HepG2 (cell line): ENCODE data around the gene MDP1. TPM values are rescaled to one million over a fixed set of nuclear protein-coding genes. Genes with fewer than 3 reads are reported as not detected.

Experiments used
- FOSL1 ChIP-seq: sonication (generic); formaldehyde crosslinking; IDR thresholded peaks from 2 replicates; pipeline ENCODE4 v1.9.0; 2021; ENCODE audit warnings: missing genetic modification reagents, borderline replicate concordance
- GPBP1L1 ChIP-seq: sonication (generic); formaldehyde crosslinking; IDR thresholded peaks from 2 replicates; pipeline ENCODE4 v1.5.0; 2020; ENCODE audit warnings: mild to moderate bottlenecking, missing genetic modification reagents
- MAFG ChIP-seq: sonication (generic); formaldehyde crosslinking; IDR thresholded peaks from 2 replicates; pipeline ENCODE4 v1.5.1; 2020; ENCODE audit warnings: mild to moderate bottlenecking, missing genetic modification reagents
- RNF219 ChIP-seq: sonication (generic); formaldehyde crosslinking; IDR thresholded peaks from 2 replicates; pipeline ENCODE4 v1.5.0; 2020; ENCODE audit warnings: mild to moderate bottlenecking, missing genetic modification reagents
- TCF12 ChIP-seq, 2 experiments: fragments of 450-650 bp in 1 of 2; sonication (generic) in 1 of 2; formaldehyde crosslinking in 1 of 2; IDR thresholded peaks; 2 replicates each; pipeline versions ENCODE4 v1.6.1 to v1.8.0; 2017 to 2022; ENCODE audit warnings: antibody characterized with exemption in 1 of 2, mild to moderate bottlenecking in 1 of 2, missing genetic modification reagents in 1 of 2, moderate library complexity in 1 of 2
- TEAD2 ChIP-seq: sonication (generic); formaldehyde crosslinking; IDR thresholded peaks from 2 replicates; pipeline ENCODE4 v1.9.0; 2021; ENCODE audit warnings: missing genetic modification reagents
- TGIF2 ChIP-seq: IDR thresholded peaks from 2 replicates; pipeline ENCODE4 v1.6.1; 2016; ENCODE audit warnings: control low read depth, missing compliant biosample characterization
- ZFP1 ChIP-seq: IDR thresholded peaks from 2 replicates; pipeline ENCODE4 v1.6.1; 2016
- polyA plus RNA-seq, 8 experiments: library from polyadenylated mRNA; depleted of rRNA in 3 of 8; stranded (reverse) in 7 of 8; unstranded in 1 of 8; fragments of >200 nt; fragmentation: Illumina TruSeq in 4 of 8; extraction: Trizol in 4 of 8; gene quantifications; 2 replicates each; pipeline versions ENCODE4 v1.2.1 to v1.2.3, GENCODE V29; 2011 to 2016; ENCODE audit warnings: low read depth in 4 of 8, missing spikeins in 1 of 8, mixed read lengths in 1 of 8; ENCODE audit not compliant: insufficient read depth in 1 of 8
- total RNA-seq, 5 experiments: library from RNA; depleted of rRNA; stranded (reverse); fragments of >200 nt; fragmentation: Illumina TruSeq; extraction: Trizol; gene quantifications; 2 replicates each; pipeline ENCODE4 v1.2.3, GENCODE V29; 2016; ENCODE audit warnings: low read depth in 1 of 5
- TF ChIP-seq, protein P1 (sequence below): fragments of 450-650 bp; IDR thresholded peaks from 2 replicates; pipeline ENCODE4 v1.6.1; 2017; ENCODE audit warnings: mild to moderate bottlenecking
- TF ChIP-seq, protein P2 (sequence below): sonication (generic); formaldehyde crosslinking; conservative IDR thresholded peaks from 2 replicates; pipeline ENCODE4 v1.4.0; 2020; ENCODE audit warnings: mild to moderate bottlenecking, missing genetic modification reagents, moderate library complexity
- TF ChIP-seq, protein P3 (sequence below): sonication (generic); formaldehyde crosslinking; IDR thresholded peaks from 2 replicates; pipeline ENCODE4 v1.4.0; 2020; ENCODE audit warnings: missing genetic modification reagents, borderline replicate concordance
- TF ChIP-seq, protein P4 (sequence below): sonication (generic); formaldehyde crosslinking; IDR thresholded peaks from 2 replicates; pipeline ENCODE4 v1.4.0; 2020; ENCODE audit warnings: mild to moderate bottlenecking, missing genetic modification reagents

Gene MDP1
- total and polyA plus RNA-seq, 2 of the 13 experiments (the other 11 are each of a cell fraction or from before 2014, with no cell fraction given) = 44.1 to 48.7 TPM

DNA sequence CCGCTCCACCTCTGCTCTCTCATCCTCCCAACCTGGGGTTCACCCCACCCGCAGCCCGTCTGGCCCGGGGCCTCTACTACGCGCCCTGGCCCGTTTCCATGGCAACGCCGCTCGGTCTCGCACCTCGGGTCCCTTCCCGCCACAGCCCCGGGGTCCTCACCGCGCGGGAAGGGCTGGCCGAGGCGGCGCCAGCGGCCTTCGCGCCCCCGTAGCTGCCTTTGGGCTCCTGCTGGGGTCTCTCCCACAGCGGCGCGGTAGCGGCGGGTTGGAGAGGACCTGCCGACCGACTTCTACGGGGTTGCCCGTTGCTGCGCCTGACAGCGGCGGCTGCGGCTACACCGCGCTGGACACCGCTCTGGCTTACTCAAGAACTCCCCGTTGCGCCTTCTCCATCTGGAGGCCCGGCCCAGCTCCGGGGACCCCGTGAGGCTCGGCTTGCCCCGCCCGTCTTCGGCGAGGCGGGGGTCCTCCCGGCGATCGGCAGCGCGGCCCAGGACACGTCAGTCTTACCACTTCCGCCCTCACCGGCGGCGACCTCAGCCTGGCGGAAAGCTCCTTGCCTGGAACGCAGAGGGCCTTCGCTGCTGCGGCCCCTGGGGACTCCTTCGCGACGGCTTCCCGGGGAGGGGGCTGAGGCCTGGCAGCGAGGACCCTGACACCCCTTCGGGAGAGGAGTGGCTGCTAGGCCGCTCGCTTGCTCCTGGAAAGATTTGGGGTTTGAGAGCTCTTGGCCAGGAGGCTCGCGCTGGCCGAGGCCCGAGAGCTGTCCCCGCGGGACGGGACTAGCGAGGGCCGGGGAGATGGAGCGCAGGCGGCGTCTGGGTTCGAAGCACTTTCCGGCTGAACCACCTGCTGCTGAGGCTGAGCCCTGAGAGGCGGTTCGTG, 20.4 kb downstream of the MDP1 start, which contains the start of gene TM9SF1 (continued):
- no peak for TF ChIP-seq RNF219 (CRISPR knock-in tag)
- peak; percentile 71; the same call in 1 of the 2 replicates for TF ChIP-seq MAFG (CRISPR knock-in tag)
- TF ChIP-seq, protein P1, sequence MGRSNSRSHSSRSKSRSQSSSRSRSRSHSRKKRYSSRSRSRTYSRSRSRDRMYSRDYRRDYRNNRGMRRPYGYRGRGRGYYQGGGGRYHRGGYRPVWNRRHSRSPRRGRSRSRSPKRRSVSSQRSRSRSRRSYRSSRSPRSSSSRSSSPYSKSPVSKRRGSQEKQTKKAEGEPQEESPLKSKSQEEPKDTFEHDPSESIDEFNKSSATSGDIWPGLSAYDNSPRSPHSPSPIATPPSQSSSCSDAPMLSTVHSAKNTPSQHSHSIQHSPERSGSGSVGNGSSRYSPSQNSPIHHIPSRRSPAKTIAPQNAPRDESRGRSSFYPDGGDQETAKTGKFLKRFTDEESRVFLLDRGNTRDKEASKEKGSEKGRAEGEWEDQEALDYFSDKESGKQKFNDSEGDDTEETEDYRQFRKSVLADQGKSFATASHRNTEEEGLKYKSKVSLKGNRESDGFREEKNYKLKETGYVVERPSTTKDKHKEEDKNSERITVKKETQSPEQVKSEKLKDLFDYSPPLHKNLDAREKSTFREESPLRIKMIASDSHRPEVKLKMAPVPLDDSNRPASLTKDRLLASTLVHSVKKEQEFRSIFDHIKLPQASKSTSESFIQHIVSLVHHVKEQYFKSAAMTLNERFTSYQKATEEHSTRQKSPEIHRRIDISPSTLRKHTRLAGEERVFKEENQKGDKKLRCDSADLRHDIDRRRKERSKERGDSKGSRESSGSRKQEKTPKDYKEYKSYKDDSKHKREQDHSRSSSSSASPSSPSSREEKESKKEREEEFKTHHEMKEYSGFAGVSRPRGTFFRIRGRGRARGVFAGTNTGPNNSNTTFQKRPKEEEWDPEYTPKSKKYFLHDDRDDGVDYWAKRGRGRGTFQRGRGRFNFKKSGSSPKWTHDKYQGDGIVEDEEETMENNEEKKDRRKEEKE = no peak
- TF ChIP-seq, protein P2, sequence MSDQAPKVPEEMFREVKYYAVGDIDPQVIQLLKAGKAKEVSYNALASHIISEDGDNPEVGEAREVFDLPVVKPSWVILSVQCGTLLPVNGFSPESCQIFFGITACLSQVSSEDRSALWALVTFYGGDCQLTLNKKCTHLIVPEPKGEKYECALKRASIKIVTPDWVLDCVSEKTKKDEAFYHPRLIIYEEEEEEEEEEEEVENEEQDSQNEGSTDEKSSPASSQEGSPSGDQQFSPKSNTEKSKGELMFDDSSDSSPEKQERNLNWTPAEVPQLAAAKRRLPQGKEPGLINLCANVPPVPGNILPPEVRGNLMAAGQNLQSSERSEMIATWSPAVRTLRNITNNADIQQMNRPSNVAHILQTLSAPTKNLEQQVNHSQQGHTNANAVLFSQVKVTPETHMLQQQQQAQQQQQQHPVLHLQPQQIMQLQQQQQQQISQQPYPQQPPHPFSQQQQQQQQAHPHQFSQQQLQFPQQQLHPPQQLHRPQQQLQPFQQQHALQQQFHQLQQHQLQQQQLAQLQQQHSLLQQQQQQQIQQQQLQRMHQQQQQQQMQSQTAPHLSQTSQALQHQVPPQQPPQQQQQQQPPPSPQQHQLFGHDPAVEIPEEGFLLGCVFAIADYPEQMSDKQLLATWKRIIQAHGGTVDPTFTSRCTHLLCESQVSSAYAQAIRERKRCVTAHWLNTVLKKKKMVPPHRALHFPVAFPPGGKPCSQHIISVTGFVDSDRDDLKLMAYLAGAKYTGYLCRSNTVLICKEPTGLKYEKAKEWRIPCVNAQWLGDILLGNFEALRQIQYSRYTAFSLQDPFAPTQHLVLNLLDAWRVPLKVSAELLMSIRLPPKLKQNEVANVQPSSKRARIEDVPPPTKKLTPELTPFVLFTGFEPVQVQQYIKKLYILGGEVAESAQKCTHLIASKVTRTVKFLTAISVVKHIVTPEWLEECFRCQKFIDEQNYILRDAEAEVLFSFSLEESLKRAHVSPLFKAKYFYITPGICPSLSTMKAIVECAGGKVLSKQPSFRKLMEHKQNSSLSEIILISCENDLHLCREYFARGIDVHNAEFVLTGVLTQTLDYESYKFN = peak; percentile 81
- no peak for TF ChIP-seq GPBP1L1 (CRISPR knock-in tag)
- TF ChIP-seq TGIF2 = 0 out of 2 replicates have a peak, but pooled peaks have one; percentile 80
- peak; percentile 26; the same call in 1 of the 2 replicates for TF ChIP-seq FOSL1 (CRISPR knock-in tag)
- TF ChIP-seq TEAD2 (CRISPR knock-in tag) = peak; percentile 96
- TF ChIP-seq, protein P3, sequence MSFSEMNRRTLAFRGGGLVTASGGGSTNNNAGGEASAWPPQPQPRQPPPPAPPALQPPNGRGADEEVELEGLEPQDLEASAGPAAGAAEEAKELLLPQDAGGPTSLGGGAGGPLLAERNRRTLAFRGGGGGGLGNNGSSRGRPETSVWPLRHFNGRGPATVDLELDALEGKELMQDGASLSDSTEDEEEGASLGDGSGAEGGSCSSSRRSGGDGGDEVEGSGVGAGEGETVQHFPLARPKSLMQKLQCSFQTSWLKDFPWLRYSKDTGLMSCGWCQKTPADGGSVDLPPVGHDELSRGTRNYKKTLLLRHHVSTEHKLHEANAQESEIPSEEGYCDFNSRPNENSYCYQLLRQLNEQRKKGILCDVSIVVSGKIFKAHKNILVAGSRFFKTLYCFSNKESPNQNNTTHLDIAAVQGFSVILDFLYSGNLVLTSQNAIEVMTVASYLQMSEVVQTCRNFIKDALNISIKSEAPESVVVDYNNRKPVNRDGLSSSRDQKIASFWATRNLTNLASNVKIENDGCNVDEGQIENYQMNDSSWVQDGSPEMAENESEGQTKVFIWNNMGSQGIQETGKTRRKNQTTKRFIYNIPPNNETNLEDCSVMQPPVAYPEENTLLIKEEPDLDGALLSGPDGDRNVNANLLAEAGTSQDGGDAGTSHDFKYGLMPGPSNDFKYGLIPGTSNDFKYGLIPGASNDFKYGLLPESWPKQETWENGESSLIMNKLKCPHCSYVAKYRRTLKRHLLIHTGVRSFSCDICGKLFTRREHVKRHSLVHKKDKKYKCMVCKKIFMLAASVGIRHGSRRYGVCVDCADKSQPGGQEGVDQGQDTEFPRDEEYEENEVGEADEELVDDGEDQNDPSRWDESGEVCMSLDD = peak; percentile 92
- no peak for TF ChIP-seq TCF12 (IDR thresholded peaks at IDR 0.05)
- TF ChIP-seq TCF12 (CRISPR knock-in tag; IDR thresholded peaks at IDR 0.05) = peak; percentile 81; the same call in 1 of the 2 replicates
- peak; percentile 82; the same call in 1 of the 2 replicates for TF ChIP-seq ZFP1
- TF ChIP-seq, protein P4, sequence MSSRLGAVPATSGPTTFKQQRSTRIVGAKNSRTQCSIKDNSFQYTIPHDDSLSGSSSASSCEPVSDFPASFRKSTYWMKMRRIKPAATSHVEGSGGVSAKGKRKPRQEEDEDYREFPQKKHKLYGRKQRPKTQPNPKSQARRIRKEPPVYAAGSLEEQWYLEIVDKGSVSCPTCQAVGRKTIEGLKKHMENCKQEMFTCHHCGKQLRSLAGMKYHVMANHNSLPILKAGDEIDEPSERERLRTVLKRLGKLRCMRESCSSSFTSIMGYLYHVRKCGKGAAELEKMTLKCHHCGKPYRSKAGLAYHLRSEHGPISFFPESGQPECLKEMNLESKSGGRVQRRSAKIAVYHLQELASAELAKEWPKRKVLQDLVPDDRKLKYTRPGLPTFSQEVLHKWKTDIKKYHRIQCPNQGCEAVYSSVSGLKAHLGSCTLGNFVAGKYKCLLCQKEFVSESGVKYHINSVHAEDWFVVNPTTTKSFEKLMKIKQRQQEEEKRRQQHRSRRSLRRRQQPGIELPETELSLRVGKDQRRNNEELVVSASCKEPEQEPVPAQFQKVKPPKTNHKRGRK (CRISPR knock-in tag) = peak; percentile 87
